ENCODE measurements around the gene TLK1. TPM values are rescaled to one million over a fixed set of nuclear protein-coding genes. Genes with fewer than 3 reads are reported as not detected.
"Not testable (repeated sequence)": the region's sequence is repeated elsewhere in the genome, so short reads cannot be mapped to it uniquely, and the experiment has no call there.

TLK1 gene
- total RNA-seq, 2 experiments from 2014 or later, result 53.9 to 56.0 TPM

GRCh38 chr2:171104379-171104778 lies 56.3 kb downstream of the TLK1 start:
- DNase-seq, result no peak
- ATAC-seq, result no peak
- Mint-ChIP-seq H3K4me1 (ENCODE audit: low read depth) (peaks cover 41% of the 10 kb centered on the region), H3K9me3 (peaks cover 13% of the 10 kb centered on the region), H3K27ac (no peak overlapping the region), H3K27me3 (no peaks in the 10 kb centered on the region), H3K36me3 (ENCODE audit: low read depth) (peaks cover 54% of the 10 kb centered on the region), H3K4me3 (no peak overlapping the region)
- intact Hi-C loops (cut with micrococcal nuclease), result no loop called here
- ChIA-PET CTCF (interaction anchor here (0.7 to 1.7 kb wide), 2 partner anchors 18 to 591 kb away, joined by 3 to 5 read pairs; no protein-coding TSS in a partner anchor), POLR2A (no interaction called here)
- TF ChIP-seq CTCF (IDR thresholded peaks at IDR 0.05), result no peak

DNA sequence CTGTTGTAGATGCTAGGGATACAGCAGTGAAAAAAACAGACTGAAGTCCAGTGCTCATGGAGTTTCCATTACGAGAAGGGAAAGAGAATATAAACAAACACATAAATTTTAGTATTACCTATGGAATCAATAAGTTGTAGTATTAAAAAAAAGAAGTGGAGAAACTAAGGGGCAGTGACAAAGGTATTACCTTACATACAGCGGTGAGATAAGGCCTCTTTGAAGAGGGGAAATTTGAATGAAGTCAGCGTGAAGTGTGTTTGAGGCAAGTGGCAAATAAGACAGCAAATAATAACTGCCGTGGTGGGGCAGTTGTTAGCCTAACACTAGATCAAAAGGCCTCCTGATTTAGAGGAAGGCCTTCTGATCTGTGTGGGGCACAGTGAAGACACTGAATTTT lies 57.9 kb downstream of the TLK1 start:
- H3K4me1 Mint-ChIP-seq (ENCODE audit: low read depth), result peaks cover 37% of the 10 kb centered on the region
- TF ChIP-seq CTCF (IDR thresholded peaks at IDR 0.05), result no peak
- DNase-seq (no peak), ATAC-seq (peak; percentile 51)
- ChIA-PET CTCF (no interaction called here), POLR2A (no interaction called here)
- no peaks in the 10 kb centered on the region for H3K27me3 Mint-ChIP-seq
- peaks cover 26% of the 10 kb centered on the region for H3K9me3 Mint-ChIP-seq
- no peak overlapping the region for H3K4me3 Mint-ChIP-seq
- peak overlapping the region; percentile 49 for H3K27ac Mint-ChIP-seq
- H3K36me3 Mint-ChIP-seq (ENCODE audit: low read depth), result peaks cover 64% of the 10 kb centered on the region
- intact Hi-C loops (cut with micrococcal nuclease), result no loop called here

GRCh38 chr2:171100370-171100769 lies 60.3 kb downstream of the TLK1 start:
- CTCF ChIA-PET, result no interaction called here
- Mint-ChIP-seq H3K36me3 (ENCODE audit: low read depth) (peaks cover 57% of the 10 kb centered on the region), H3K27me3 (no peaks in the 10 kb centered on the region), H3K4me1 (ENCODE audit: low read depth) (peaks cover 36% of the 10 kb centered on the region), H3K9me3 (peaks cover 36% of the 10 kb centered on the region), H3K27ac (no peak overlapping the region), H3K4me3 (no peak overlapping the region)
- DNase-seq (no peak), ATAC-seq (no peak)
- intact Hi-C loops (cut with micrococcal nuclease), result no loop called here
- POLR2A ChIA-PET, result no interaction called here
- no peak for TF ChIP-seq CTCF (IDR thresholded peaks at IDR 0.05)

DNA sequence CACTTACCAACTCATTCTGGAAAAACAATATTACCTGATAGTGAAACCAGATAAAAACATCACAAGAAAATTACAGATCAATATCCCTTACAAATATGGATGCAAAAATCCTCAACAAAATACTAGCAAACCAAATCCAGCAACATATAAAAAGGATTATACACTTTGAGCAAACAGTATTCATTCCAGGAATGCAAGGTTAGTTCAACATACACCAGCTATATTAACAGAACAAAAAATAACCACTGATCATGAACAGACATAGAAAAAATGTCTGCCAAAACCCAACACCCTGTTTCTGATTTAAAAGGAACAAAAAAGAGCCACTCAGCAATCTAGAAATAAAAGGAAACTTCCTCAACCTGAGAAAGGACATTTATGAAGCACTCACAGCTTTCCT lies 62.1 kb downstream of the TLK1 start:
- ChIA-PET POLR2A (interaction anchor here (0.6 to 0.8 kb wide), 3 partner anchors 21 to 228 kb away, joined by 3 read pairs; no protein-coding TSS in a partner anchor), CTCF (interaction anchor here (1.3 kb wide), 1 partner anchor 12 kb away, joined by 7 read pairs; no protein-coding TSS in a partner anchor)
- Mint-ChIP-seq H3K36me3 (ENCODE audit: low read depth) (peaks cover 53% of the 10 kb centered on the region), H3K9me3 (peaks cover 33% of the 10 kb centered on the region), H3K27me3 (no peaks in the 10 kb centered on the region), H3K27ac (no peak overlapping the region), H3K4me1 (ENCODE audit: low read depth) (peaks cover 42% of the 10 kb centered on the region), H3K4me3 (no peak overlapping the region)
- ATAC-seq, result no peak
- TF ChIP-seq CTCF (IDR thresholded peaks at IDR 0.05), result no peak
- DNase-seq, result no peak
- intact Hi-C loops (cut with micrococcal nuclease), result no loop called here

DNA sequence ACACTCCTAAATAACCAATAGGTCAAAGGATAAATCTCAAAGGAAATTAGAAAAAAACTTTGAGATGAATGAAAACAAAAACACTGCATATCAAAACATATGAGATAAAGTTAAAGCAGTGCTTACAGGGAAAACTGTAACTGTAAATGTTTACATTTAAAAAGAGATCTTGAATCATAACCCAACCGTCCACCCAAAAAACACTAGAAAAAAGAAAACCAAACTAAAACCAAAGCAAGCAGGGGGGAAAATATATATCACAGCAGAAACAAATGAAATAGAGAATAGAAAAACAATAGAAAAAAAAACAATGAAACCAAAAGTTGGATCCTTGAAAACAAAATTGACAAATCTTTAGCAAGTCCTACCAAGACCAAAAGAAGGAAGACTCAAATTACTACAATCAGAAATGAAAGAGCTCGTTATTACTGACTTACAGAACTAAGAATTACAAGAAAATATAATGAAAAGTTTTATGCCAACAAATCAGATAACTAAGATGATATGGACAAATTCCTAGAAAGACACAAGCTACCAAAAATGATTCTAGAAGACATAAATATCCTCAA lies 65.6 kb downstream of the TLK1 start:
- ChIA-PET CTCF (interaction anchor here (0.7 to 2.1 kb wide), 2 partner anchors 8 to 14 kb away, joined by 4 to 11 read pairs; no protein-coding TSS in a partner anchor), POLR2A (no interaction called here)
- Mint-ChIP-seq H3K27me3 (no peaks in the 10 kb centered on the region), H3K36me3 (ENCODE audit: low read depth) (peaks cover 47% of the 10 kb centered on the region), H3K9me3 (peaks cover 28% of the 10 kb centered on the region), H3K27ac (no peak overlapping the region), H3K4me1 (ENCODE audit: low read depth) (peaks cover 41% of the 10 kb centered on the region), H3K4me3 (no peak overlapping the region)
- intact Hi-C loops (cut with micrococcal nuclease), result no loop called here
- TF ChIP-seq CTCF (IDR thresholded peaks at IDR 0.05), result no peak
- ATAC-seq, result no peak
- DNase-seq, result no peak

- H3K9me3 Mint-ChIP-seq; H3K27me3 Mint-ChIP-seq; H3K27ac Mint-ChIP-seq; H3K4me3 Mint-ChIP-seq; POLR2A ChIA-PET; ATAC-seq; CTCF ChIA-PET; intact Hi-C loops (cut with micrococcal nuclease); DNase-seq: not testable (repeated sequence)
- peaks cover 66% of the 10 kb centered on the region for H3K4me1 Mint-ChIP-seq (ENCODE audit: low read depth)
- H3K36me3 Mint-ChIP-seq (ENCODE audit: low read depth), result peaks cover 17% of the 10 kb centered on the region
These were observed 69.2 kb downstream of the TLK1 start for GRCh38 chr2:171091517-171091916.
